GM18526 (cell line): ENCODE data around the gene MIXL1.

Experiments used
- POLR2A ChIP-seq: IDR thresholded peaks from 3 replicates; pipeline ENCODE4 v1.6.1; 2011; ENCODE audit not compliant: insufficient read length; ENCODE audit errors: extremely low read depth

MIXL1 gene

DNA sequence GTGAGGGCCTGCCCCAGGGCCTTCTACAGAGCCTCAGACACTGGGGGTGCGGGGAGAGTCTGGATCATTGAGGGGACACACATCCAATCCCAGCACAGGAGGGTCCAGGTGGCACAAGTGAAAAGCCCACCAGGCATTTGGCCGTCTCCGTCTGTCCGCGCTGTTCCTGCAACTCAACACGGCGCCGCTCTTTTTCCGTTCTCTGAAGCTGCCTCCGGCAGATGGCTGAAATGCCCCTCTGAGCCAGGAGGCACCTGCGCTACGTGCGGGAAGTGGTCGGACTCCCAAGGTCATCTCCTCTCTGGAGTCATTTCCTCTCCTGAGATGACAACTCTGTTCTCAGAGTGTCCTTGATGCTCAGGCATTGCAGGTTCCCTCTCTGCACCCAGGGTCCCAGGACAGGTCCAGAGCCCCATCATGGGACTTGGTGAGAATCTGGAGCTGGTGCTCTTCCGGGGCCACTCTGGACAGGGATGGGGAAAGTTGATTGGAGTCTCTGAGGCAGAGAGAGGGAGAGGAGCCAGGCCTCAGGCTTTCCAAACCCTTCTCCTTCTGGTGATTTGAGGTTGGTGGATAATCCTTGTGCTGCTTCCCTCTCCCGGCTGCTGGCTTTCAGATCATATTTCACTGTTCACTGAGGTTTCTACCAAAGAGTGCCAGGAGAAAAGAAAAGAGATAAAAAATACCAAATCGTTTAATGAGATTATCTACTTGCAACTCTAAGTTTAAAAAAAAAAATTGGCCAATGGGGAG lies 14.0 kb upstream of the MIXL1 start:
- TF ChIP-seq POLR2A, result no peak

- TF ChIP-seq POLR2A, result no peak
Observed at GRCh38 chr1:226210571-226211176, 12.8 kb upstream of the MIXL1 start.

DNA sequence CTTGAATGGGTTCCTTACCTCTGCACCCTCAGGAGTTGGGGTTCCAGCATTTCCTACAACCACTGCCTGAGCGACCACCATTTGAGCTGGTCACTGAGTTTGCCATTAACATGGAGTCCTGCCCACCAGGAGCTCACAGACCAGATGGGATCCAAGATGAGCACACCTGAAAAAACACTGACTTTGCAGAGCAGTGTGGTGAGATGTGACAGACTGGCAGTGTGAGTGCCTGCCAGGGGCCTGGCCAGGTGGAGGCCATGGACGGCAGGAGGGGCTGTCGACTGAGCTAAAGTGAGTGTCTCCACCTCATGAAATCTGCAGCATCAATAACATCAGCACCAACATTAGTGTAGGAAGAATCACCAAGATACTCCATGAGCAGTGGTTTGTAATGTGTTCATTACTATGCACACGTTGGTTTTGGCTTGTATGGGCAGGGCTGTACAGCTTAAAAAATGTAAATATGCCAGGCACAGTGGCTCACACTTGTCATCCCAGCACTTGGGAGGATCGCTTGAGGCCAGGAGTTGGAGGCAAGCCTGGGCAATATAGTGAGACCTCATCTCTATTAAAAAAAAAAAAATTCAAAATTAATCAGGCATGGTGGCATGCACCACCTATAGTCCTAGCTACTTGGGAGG lies 12.2 kb upstream of the MIXL1 start:
- TF ChIP-seq POLR2A, result no peak

- no peak for TF ChIP-seq POLR2A
Observed at GRCh38 chr1:226212545-226212944, 10.9 kb upstream of the MIXL1 start.

DNA sequence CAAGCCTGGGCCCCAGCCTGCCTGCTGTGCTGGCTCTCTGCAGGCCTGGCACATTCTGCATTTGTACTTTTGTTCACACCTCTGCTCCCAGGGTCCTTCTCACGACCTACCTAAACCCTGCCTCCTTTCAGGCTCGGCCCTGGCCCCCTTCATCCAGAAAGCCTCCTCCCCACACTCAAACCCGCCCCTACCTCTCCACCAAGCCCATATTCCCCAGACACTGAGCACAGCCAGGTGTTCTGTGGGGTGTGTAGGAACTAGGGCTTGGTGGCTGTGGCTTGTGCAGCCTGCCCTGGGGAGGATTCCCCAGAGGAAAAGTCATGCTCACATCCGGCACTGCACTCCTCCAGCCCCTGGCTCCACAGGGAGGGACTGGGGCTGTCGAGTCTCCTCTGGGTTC lies 8.2 kb upstream of the MIXL1 start:
- TF ChIP-seq POLR2A, result no peak

GRCh38 chr1:226216056-226216455 lies 7.4 kb upstream of the MIXL1 start:
- TF ChIP-seq POLR2A, result no peak

- no peak for TF ChIP-seq POLR2A
Observed at GRCh38 chr1:226217273-226217672, 6.2 kb upstream of the MIXL1 start.

DNA sequence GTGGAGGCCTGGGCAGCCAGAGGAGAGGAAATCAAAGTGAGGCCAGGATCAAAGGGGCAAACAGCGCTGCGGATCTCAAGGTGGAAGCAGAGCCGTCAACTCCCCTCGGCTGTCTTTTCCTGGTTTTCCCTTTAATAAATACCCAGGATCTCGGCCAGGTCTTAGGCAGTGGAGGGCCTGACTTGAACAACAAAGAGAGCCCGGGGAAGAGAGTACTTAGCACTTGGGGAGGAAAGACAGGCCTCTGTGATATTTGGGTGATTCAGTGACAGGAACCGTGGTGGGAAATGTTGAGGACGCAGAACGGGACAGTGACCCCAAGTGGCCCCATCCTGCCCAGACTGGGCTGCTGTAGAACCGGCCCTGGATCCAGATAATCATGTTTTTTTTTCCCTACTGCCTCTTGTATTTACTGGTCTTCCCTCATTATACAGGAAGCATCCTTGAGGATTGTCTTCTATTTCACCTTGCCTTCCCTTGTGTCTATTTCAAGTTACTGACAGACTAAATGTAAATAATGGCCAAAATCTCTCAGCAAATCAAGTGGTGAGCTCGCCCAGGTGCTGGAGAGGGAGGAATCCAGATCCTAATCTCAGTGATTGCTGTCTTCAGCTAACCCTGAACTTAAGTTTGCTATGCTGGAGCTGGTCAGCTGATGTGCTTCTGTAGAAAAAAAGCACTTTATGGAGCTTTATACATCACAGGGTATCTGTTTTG lies 2.8 kb upstream of the MIXL1 start:
- TF ChIP-seq POLR2A, result no peak

- TF ChIP-seq POLR2A, result no peak
Observed at GRCh38 chr1:226222686-226223085, 778 bp upstream of the MIXL1 start.

DNA sequence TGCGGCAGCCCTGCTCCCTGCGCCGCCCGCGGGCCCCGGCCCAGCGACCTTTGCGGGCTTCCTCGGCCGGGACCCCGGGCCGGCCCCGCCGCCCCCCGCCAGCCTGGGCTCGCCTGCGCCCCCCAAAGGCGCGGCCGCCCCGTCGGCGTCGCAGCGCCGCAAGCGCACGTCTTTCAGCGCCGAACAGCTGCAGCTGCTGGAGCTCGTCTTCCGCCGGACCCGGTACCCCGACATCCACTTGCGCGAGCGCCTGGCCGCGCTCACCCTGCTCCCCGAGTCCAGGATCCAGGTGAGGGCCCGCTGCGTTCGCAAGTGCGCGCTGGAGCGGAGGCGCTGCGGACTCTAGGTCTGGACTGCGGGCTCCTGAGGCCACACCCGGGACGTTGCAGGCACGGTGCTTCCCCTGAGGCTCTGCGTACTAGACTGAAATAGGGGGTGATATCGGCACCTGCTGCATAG lies 351 bp downstream of the MIXL1 start:
- no peak for TF ChIP-seq POLR2A

DNA sequence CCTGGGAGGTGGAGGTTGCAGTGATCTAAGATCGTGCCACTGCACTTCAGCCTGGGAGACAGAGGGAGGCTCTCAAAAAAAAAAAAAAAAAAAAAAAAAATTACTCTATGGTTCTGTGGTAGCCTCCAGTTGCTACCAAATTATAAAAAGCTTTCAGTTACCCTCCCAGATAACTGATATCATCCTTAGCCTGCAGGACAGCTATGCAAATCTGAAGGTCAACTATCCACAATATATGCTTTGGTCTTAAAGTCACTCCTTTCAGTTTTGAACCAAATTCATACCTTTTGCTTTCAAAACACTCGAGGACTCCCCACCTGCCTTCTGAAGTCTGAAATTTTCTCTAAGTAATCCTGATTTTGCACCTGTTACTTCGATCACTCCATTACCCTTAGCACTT lies 3.1 kb downstream of the MIXL1 start:
- TF ChIP-seq POLR2A, result no peak

- no peak for TF ChIP-seq POLR2A
Observed at GRCh38 chr1:226233293-226233692, 9.8 kb downstream of the MIXL1 start.

- no peak for TF ChIP-seq POLR2A
Observed at GRCh38 chr1:226233806-226234205, 10.3 kb downstream of the MIXL1 start.

GRCh38 chr1:226236826-226237225 lies 13.4 kb downstream of the MIXL1 start:
- no peak for TF ChIP-seq POLR2A

DNA sequence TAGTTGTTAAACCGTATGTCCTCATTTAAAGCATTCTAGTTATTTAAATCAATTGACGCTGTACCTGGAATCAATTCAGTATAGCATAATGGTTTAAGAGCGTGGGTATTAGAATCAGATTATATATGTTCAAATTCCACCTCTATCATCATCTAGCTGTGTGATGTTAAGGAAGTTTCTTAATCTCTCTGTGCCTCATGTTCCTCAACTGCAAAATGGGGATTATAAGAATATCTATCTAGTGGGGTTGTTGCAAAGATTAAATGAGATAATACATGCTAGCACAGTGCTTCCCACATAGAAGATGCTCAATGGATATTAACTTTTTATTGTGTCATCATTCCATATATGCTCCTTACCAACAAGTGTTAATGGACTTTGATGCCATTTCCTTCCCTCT lies 16.0 kb downstream of the MIXL1 start:
- no peak for TF ChIP-seq POLR2A

GRCh38 chr1:226248091-226248490 lies 24.6 kb downstream of the MIXL1 start:
- no peak for TF ChIP-seq POLR2A

DNA sequence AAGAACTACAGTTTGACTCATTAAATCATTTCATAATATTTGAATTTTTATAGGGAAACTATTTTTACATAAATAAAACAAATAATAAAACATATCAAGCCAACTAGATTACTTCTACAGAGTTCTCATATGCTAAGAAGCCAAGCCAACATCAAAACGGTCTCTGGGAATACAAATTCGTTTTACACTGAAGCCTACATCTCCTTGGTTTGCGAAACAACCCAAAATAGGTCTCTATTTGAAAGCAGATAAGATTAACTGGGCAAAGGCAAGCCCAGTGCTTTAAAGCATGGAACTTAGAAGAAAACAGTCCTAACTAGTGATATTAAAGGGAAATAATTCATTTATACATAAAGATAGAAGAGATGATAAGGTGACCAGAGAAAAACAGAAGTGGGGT lies 25.3 kb downstream of the MIXL1 start:
- no peak for TF ChIP-seq POLR2A
